OCI-LY1 (cell line): ENCODE results near the gene LAX1.

Experiments used
- H2AFZ ChIP-seq: fragments of 200-600 bp; sonication (generic), shearing (Covaris generic); 2 replicates; pipeline ENCODE4 v1.6.0; 2014; ENCODE audit warnings: antibody characterized with exemption, mild to moderate bottlenecking, low read length
- H3F3A ChIP-seq: fragments of 200-600 bp; sonication (generic), shearing (Covaris generic); 2 replicates; pipeline ENCODE4 v1.6.0; 2014; ENCODE audit warnings: mild to moderate bottlenecking, antibody characterized with exemption, low read length, moderate library complexity; ENCODE audit not compliant: insufficient read depth
- H3K27ac ChIP-seq: fragments of 200-600 bp; sonication (generic); 2 replicates; pipeline ENCODE4 v1.5.1; 2014; ENCODE audit warnings: low read length, mixed run types, mild to moderate bottlenecking, low read depth; ENCODE audit not compliant: poor library complexity, severe bottlenecking
- H3K27me3 ChIP-seq: fragments of 200-600 bp; sonication (generic); 2 replicates; pipeline ENCODE4 v1.6.0; 2014; ENCODE audit warnings: antibody characterized with exemption, mild to moderate bottlenecking, low read length, moderate library complexity; ENCODE audit not compliant: insufficient read depth
- H3K36me3 ChIP-seq: fragments of 200-600 bp; sonication (generic); 2 replicates; pipeline ENCODE4 v1.6.1; 2014; ENCODE audit warnings: mild to moderate bottlenecking, antibody characterized with exemption, low read length, moderate library complexity, mixed read lengths; ENCODE audit not compliant: insufficient read depth
- H3K4me1 ChIP-seq: fragments of 200-600 bp; sonication (generic); 2 replicates; pipeline ENCODE4 v1.5.1; 2014; ENCODE audit warnings: mild to moderate bottlenecking, low read length, moderate library complexity; ENCODE audit not compliant: insufficient read depth, severe bottlenecking
- H3K4me2 ChIP-seq: fragments of 200-600 bp; sonication (generic), shearing (Covaris generic); 2 replicates; pipeline ENCODE4 v1.6.1; 2014; ENCODE audit warnings: low read length
- H3K4me3 ChIP-seq: fragments of 200-600 bp; sonication (generic); 2 replicates; pipeline ENCODE4 v1.5.1; 2014; ENCODE audit warnings: low read length, low read depth, mild to moderate bottlenecking, mixed read lengths; ENCODE audit not compliant: poor library complexity, severe bottlenecking
- H3K79me2 ChIP-seq: fragments of 200-600 bp; shearing (Covaris generic); 2 replicates; pipeline ENCODE4 v1.6.1; 2016; ENCODE audit warnings: mixed run types, low read length, mixed read lengths; ENCODE audit not compliant: insufficient read depth
- H3K9ac ChIP-seq: fragments of 200-600 bp; sonication (generic), shearing (Covaris generic); 2 replicates; pipeline ENCODE4 v1.6.1; 2014; ENCODE audit warnings: mild to moderate bottlenecking, low read length, mixed read lengths
- H3K9me2 ChIP-seq: fragments of 200-600 bp; sonication (generic), shearing (Covaris generic); 2 replicates; pipeline ENCODE4 v1.6.1; 2014; ENCODE audit warnings: low read depth, mild to moderate bottlenecking, low read length, mixed read lengths
- H3K9me3 ChIP-seq: fragments of 200-600 bp; shearing (Covaris generic); 2 replicates; pipeline ENCODE4 v1.6.1; 2014; ENCODE audit warnings: low read length, mixed read lengths
- H4K20me1 ChIP-seq: fragments of 200-600 bp; sonication (generic), shearing (Covaris generic); 2 replicates; pipeline ENCODE4 v1.6.0; 2016; ENCODE audit warnings: mild to moderate bottlenecking, low read length; ENCODE audit not compliant: insufficient read depth
- EZH2 ChIP-seq: fragments of 200-600 bp; sonication (generic), shearing (Covaris generic); IDR thresholded peaks from 2 replicates; pipeline ENCODE4 v1.8.0; 2017; ENCODE audit warnings: borderline replicate concordance, mixed run types, mild to moderate bottlenecking, antibody characterized with exemption, low read length, moderate library complexity, mixed read lengths
- TF ChIP-seq, protein P1 (sequence below): fragments of 200-600 bp; sonication (generic), shearing (Covaris generic); IDR thresholded peaks from 2 replicates; pipeline ENCODE4 v1.5.1; 2017; ENCODE audit warnings: mild to moderate bottlenecking, antibody characterized with exemption, low read length, moderate library complexity, mixed read lengths

Gene LAX1

DNA sequence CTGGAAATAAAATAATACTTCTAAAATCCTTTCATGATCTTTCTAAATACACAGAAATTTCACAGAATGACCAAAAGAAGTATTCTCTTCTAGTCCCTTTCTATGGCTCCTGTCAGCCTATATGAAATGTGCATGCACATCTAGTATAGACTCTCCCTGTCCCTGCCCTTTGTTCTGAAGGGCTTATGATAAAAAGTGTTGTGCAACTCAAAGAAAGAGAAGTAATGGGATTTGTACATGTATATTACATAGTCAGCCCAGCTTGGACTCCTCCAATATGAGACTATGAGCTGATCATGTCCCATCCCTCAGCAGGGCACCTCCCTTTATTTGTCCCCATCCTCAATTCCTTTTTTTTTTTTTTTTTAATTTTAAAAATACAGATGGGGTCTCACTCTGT is 42.1 kb upstream of the LAX1 start:
- H3K27ac ChIP-seq, result no peak overlapping the region
- H3K4me3 ChIP-seq, result no peak overlapping the region
- no peaks in the 10 kb centered on the region for H3F3A ChIP-seq
- H2AFZ ChIP-seq, result no peak overlapping the region
- H3K9ac ChIP-seq, result no peak overlapping the region
- H3K4me2 ChIP-seq, result no peak overlapping the region
- H3K4me1 ChIP-seq, result no peaks in the 10 kb centered on the region
- H3K9me2 ChIP-seq, result no peaks in the 10 kb centered on the region
- no peaks in the 10 kb centered on the region for H4K20me1 ChIP-seq
- no peaks in the 10 kb centered on the region for H3K36me3 ChIP-seq
- no peaks in the 10 kb centered on the region for H3K27me3 ChIP-seq
- no peak for TF ChIP-seq EZH2
- TF ChIP-seq, protein P1, sequence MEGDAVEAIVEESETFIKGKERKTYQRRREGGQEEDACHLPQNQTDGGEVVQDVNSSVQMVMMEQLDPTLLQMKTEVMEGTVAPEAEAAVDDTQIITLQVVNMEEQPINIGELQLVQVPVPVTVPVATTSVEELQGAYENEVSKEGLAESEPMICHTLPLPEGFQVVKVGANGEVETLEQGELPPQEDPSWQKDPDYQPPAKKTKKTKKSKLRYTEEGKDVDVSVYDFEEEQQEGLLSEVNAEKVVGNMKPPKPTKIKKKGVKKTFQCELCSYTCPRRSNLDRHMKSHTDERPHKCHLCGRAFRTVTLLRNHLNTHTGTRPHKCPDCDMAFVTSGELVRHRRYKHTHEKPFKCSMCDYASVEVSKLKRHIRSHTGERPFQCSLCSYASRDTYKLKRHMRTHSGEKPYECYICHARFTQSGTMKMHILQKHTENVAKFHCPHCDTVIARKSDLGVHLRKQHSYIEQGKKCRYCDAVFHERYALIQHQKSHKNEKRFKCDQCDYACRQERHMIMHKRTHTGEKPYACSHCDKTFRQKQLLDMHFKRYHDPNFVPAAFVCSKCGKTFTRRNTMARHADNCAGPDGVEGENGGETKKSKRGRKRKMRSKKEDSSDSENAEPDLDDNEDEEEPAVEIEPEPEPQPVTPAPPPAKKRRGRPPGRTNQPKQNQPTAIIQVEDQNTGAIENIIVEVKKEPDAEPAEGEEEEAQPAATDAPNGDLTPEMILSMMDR, result no peak
- no peaks in the 10 kb centered on the region for H3K79me2 ChIP-seq
- H3K9me3 ChIP-seq, result no peaks in the 10 kb centered on the region

DNA sequence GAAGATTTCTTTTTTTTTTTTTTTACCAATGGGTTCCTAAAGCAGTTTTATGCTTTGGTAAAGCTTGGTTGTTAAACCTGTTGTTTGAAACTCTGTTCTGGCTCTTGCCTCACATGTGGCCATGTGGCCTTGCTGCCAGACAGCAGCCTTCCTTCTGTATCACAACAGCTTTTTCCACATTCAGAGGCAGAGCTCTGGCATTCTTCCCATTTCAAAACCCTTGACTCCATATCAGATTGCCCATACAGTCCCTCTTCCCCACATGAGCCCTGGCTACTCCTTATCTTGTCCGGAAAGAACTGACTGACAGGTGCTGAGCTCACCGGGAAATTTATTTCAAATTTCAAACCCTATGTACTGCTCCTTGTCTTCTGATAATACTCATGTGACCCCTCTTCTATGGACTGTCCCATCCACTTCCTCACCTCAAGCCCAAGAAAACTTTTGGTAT is 38.5 kb upstream of the LAX1 start:
- H4K20me1 ChIP-seq, result no peaks in the 10 kb centered on the region
- H3K27ac ChIP-seq, result no peak overlapping the region
- H3K79me2 ChIP-seq, result no peaks in the 10 kb centered on the region
- no peaks in the 10 kb centered on the region for H3F3A ChIP-seq
- no peak overlapping the region for H3K4me2 ChIP-seq
- no peaks in the 10 kb centered on the region for H3K36me3 ChIP-seq
- H3K9me3 ChIP-seq, result no peaks in the 10 kb centered on the region
- no peak overlapping the region for H3K4me3 ChIP-seq
- no peak overlapping the region for H3K9ac ChIP-seq
- no peaks in the 10 kb centered on the region for H3K9me2 ChIP-seq
- H2AFZ ChIP-seq, result no peak overlapping the region
- no peaks in the 10 kb centered on the region for H3K4me1 ChIP-seq
- TF ChIP-seq, protein P1, result no peak
- no peak for TF ChIP-seq EZH2
- no peaks in the 10 kb centered on the region for H3K27me3 ChIP-seq

DNA sequence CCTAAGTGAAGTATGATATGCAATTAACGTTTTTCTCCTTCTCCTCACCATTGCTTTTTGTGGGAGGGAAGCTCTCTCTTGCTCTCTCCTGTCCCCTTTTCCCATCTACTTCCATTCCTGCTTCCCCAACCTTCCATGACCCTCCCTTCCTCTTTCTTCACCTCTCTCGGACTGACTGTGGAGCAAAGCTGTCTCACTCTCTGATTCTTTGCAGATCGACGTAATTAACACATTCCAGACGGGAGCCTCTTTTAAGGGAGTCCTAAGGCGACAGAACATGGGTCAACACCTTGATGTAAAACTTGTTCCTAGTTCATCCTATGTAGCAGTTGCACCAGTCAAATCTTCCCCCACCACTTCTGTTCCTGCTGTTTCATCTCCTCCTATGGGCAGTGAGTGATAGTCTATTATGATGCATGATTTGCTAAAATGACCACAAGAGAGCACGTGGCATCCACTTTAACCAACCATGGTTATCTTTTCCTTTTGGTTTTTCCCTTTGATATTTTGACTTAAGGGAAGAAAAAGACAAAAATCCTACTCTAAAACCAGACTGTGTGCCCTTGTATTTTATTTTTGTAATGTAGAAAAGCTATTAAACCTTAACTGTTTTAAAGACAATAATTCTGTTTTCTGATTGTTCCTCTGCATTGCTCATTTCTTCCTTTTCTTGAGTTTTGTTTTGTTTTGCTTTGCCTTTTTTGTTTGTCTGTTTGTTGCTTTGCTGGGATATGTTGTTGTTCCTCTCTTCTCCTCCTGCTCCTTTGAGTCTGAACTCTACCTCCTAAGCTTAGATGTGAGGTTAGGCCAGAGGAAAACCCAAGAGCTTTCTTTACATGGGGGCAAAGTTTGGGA is 31.7 kb upstream of the LAX1 start:
- no peaks in the 10 kb centered on the region for H3K36me3 ChIP-seq

More for the DNA sequence above, 31.7 kb upstream of the LAX1 start:
- H3K27me3 ChIP-seq, result no peaks in the 10 kb centered on the region; the same call in 1 of the 2 replicates
- H3K4me2 ChIP-seq, result no peak overlapping the region
- H3K9me3 ChIP-seq, result no peaks in the 10 kb centered on the region
- H3K4me3 ChIP-seq, result no peak overlapping the region
- no peak overlapping the region for H3K9ac ChIP-seq
- no peaks in the 10 kb centered on the region for H3F3A ChIP-seq
- no peak overlapping the region for H3K27ac ChIP-seq
- H3K9me2 ChIP-seq, result no peaks in the 10 kb centered on the region
- no peaks in the 10 kb centered on the region for H4K20me1 ChIP-seq
- no peaks in the 10 kb centered on the region for H3K79me2 ChIP-seq
- TF ChIP-seq EZH2, result no peak
- TF ChIP-seq, protein P1, result no peak
- H3K4me1 ChIP-seq, result no peaks in the 10 kb centered on the region
- H2AFZ ChIP-seq, result no peak overlapping the region
